OCI-LY3 (cell line): ENCODE results near the gene C11orf71.

Experiments
- EZH2phosphoT487 ChIP-seq: fragments of 200-600 bp; shearing (Covaris generic); IDR thresholded peaks from 2 replicates; pipeline ENCODE4 v1.6.1; 2018; ENCODE audit warnings: antibody characterized with exemption, mixed run types, low read depth
- TF ChIP-seq, protein P1 (sequence below): fragments of 200-600, 300-600 bp; sonication (generic); IDR thresholded peaks from 2 replicates; pipeline ENCODE4 v1.5.1; 2014; ENCODE audit warnings: antibody characterized with exemption, low read length, low read depth

DNA sequence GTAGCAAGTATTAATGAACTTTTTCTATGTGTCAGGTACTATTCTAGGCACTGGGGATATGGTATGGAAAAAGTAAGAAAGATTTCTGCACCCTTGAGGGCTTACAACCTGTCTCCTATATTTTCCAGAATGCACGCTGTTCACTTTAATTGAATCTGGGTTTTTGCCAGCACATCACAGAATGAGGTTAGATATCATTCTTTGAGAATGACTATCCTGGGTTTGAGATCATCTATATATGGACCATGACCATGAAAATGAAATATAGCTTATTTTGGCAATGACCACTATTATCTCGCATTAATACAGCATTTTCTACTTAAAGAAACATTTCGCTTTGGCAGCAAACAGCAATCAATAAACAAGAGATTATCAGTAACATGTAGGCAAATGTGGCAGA is 46.9 kb downstream of the C11orf71 start:
- TF ChIP-seq, protein P1, sequence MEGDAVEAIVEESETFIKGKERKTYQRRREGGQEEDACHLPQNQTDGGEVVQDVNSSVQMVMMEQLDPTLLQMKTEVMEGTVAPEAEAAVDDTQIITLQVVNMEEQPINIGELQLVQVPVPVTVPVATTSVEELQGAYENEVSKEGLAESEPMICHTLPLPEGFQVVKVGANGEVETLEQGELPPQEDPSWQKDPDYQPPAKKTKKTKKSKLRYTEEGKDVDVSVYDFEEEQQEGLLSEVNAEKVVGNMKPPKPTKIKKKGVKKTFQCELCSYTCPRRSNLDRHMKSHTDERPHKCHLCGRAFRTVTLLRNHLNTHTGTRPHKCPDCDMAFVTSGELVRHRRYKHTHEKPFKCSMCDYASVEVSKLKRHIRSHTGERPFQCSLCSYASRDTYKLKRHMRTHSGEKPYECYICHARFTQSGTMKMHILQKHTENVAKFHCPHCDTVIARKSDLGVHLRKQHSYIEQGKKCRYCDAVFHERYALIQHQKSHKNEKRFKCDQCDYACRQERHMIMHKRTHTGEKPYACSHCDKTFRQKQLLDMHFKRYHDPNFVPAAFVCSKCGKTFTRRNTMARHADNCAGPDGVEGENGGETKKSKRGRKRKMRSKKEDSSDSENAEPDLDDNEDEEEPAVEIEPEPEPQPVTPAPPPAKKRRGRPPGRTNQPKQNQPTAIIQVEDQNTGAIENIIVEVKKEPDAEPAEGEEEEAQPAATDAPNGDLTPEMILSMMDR: no peak
- TF ChIP-seq EZH2phosphoT487: no peak
